OCI-LY3 (cell line): ENCODE data around the gene PEPD.
A peak's percentile ranks its signal among the peaks of the same experiment; 100 is the strongest.

Experiments
- CTCF ChIP-seq: fragments of 200-600, 300-600 bp; sonication (generic); IDR thresholded peaks from 2 replicates; pipeline ENCODE4 v1.5.1; 2014; ENCODE audit warnings: antibody characterized with exemption, low read length, low read depth
- EZH2phosphoT487 ChIP-seq: fragments of 200-600 bp; shearing (Covaris generic); IDR thresholded peaks from 2 replicates; pipeline ENCODE4 v1.6.1; 2018; ENCODE audit warnings: antibody characterized with exemption, mixed run types, low read depth

DNA sequence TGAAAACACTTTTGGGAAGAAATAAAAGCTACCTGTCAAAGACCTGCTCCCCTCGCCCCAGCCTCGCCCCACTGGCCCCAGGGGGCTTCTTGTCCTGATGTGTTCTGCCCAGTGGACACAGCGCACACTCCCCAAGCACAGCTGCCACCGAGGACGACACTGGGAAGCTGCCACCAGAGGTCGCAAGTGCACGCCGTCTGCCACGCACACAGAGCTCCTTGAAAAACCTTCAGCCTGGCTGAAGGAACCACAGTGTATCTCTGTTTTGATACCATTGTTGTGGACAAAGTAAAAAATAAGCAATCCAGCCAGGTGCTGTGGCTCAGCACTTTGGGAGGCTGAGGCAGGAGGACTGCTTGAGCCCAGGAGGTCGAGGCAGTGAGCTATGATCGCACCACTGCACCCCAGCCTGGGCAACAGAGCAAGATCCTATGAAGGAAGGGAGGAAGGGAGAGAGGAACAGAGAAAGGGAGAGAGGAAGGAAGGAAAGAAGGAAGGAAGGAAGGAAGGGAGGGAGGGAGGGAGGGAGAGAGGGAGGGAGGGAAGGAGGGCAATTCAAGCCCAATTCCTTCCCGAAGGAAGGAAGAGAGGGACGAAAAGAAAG lies 90.8 kb downstream of the PEPD start:
- TF ChIP-seq CTCF (peak; percentile 88), EZH2phosphoT487 (no peak)
